Measurements from ENCODE around the gene GET4. TPM values are rescaled to one million over a fixed set of nuclear protein-coding genes. Genes with fewer than 3 reads are reported as not detected.
A peak's percentile ranks its signal among the peaks of the same experiment; 100 is the strongest.

The GET4 gene, protein sequence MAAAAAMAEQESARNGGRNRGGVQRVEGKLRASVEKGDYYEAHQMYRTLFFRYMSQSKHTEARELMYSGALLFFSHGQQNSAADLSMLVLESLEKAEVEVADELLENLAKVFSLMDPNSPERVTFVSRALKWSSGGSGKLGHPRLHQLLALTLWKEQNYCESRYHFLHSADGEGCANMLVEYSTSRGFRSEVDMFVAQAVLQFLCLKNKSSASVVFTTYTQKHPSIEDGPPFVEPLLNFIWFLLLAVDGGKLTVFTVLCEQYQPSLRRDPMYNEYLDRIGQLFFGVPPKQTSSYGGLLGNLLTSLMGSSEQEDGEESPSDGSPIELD
- 15.6 and 21.7 TPM in 2 replicates for polyA plus RNA-seq (2011; rRNA removed)
- polyA minus RNA-seq (2011; rRNA and poly(A)+ RNA removed): 8.7 and 15.9 TPM in 2 replicates

GRCh38 chr7:876077-876971 is at the start of gene GET4:
Gene GET4 (plus strand): TSS chr7:876554. CDS start chr7:876646, 92 bp downstream.
- H3K36me3 ChIP-seq (ENCODE audit: control insufficient read depth, insufficient read depth, low read length): peaks cover 10% of the 10 kb centered on the region
- ChIA-PET POLR2A (no interaction called here), CTCF (interaction anchor here (1.0 to 1.7 kb wide), 3 partner anchors 14 to 89 kb away, joined by 3 to 14 read pairs (median 3); no protein-coding TSS in a partner anchor)

GRCh38 chr7:828793-829561 is 47.4 kb upstream of the GET4 start:
- ChIA-PET POLR2A (no interaction called here), CTCF (interaction anchor here (0.7 to 1.4 kb wide), 3 partner anchors 8 to 38 kb away, joined by 3 to 5 read pairs (median 3); no protein-coding TSS in a partner anchor)
- DNase-seq (ENCODE audit: low read depth): no peak
- no peaks in the 10 kb centered on the region for H3K27me3 ChIP-seq (ENCODE audit: control insufficient read depth, insufficient read depth, low read length)
- peaks cover 1% of the 10 kb centered on the region; the same call in 1 of the 2 replicates for H3K36me3 ChIP-seq (ENCODE audit: control insufficient read depth, insufficient read depth, low read length)
- no peak overlapping the region for H3K4me3 ChIP-seq (ENCODE audit: low read depth, low read length)
- no peak for TF ChIP-seq CTCF (IDR thresholded peaks at IDR 0.05; ENCODE audit: insufficient read depth, low read depth, low read length)

More at GRCh38 chr7:876077-876971, at the start of gene GET4:
- peak; percentile 57 for DNase-seq (ENCODE audit: low read depth)
- Histone ChIP-seq H3K4me3 (ENCODE audit: low read depth, low read length) (peak within 1 kb of the TSS; percentile 98), H3K27me3 (ENCODE audit: control insufficient read depth, insufficient read depth, low read length) (no peaks in the 10 kb centered on the region)
- peak; percentile 22; the same call in 1 of the 2 replicates for TF ChIP-seq CTCF (IDR thresholded peaks at IDR 0.05; ENCODE audit: insufficient read depth, low read depth, low read length)

- ChIA-PET CTCF (no interaction called here), POLR2A (no interaction called here)
- DNase-seq (ENCODE audit: low read depth): no peak
- TF ChIP-seq CTCF (IDR thresholded peaks at IDR 0.05; ENCODE audit: insufficient read depth, low read depth, low read length): no peak
- Histone ChIP-seq H3K27me3 (ENCODE audit: control insufficient read depth, insufficient read depth, low read length) (no peaks in the 10 kb centered on the region), H3K4me3 (ENCODE audit: low read depth, low read length) (no peak overlapping the region), H3K36me3 (ENCODE audit: control insufficient read depth, insufficient read depth, low read length) (peaks cover 3% of the 10 kb centered on the region)
These were observed 46.3 kb upstream of the GET4 start for GRCh38 chr7:830069-830468.

DNA sequence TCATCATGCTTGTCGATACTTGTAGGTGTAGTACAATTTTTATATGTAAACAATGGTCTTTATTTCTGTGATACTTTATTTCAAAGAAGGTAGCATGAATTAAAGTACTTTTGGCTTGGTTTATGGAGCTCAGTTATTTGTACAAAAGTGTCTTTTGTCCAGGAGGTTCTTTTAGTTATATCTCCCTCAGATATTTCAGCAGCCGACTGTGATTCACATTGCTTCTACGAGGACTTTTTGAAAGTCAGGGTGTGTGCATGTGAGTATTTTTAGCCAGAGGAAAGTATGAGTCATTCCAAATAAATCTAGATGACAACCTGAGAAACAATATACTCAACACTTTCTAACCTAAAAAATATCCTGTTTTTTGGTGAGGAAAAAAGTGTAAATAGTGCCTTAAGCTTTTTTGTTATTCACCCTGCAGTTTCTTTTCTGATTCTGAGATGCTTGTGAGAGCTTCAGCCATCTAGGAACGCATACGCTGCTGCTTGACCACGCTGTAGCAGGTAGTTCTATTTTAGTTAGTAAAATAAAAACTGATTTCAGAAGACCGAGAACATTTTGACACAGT is 44.7 kb upstream of the GET4 start:
- ChIA-PET CTCF (interaction anchor here (0.6 to 1.9 kb wide), 3 partner anchors 10 to 515 kb away, joined by 3 to 6 read pairs (median 3); no protein-coding TSS in a partner anchor), POLR2A (no interaction called here)
- Histone ChIP-seq H3K4me3 (ENCODE audit: low read depth, low read length) (0 out of 2 replicates have a peak overlapping the region, but pooled peaks have one; percentile 0), H3K36me3 (ENCODE audit: control insufficient read depth, insufficient read depth, low read length) (peaks cover 2% of the 10 kb centered on the region; the same call in 1 of the 2 replicates), H3K27me3 (ENCODE audit: control insufficient read depth, insufficient read depth, low read length) (no peaks in the 10 kb centered on the region)
- DNase-seq (ENCODE audit: low read depth): peak; percentile 85
- TF ChIP-seq CTCF (IDR thresholded peaks at IDR 0.05; ENCODE audit: insufficient read depth, low read depth, low read length): no peak

All from BJ (cell line).